WERI-Rb-1 (cell line): ENCODE data around the gene FSD1.
A peak's percentile ranks its signal among the peaks of the same experiment; 100 is the strongest.
"Not testable (repeated sequence)": the region's sequence is repeated elsewhere in the genome, so short reads cannot be mapped to it uniquely, and the experiment has no call there.

ENCODE experiments used
- DNase-seq: peaks from one replicate; pipeline ENCODE4 v3.0.0-alpha.2; 2020
- H3K27ac ChIP-seq: fragments of 250-450 bp; sonication (Bioruptor Pico); 2 replicates; pipeline ENCODE4 v1.5.1; 2020; ENCODE audit warnings: mild to moderate bottlenecking, moderate library complexity
- H3K27me3 ChIP-seq: fragments of 250-450 bp; sonication (Bioruptor Pico); 2 replicates; pipeline ENCODE4 v1.5.1; 2021; ENCODE audit warnings: mild to moderate bottlenecking, low read depth, moderate library complexity; ENCODE audit not compliant: insufficient read depth, severe bottlenecking
- H3K36me3 ChIP-seq: fragments of 250-450 bp; sonication (Bioruptor Pico); 2 replicates; pipeline ENCODE4 v1.5.1; 2020; ENCODE audit warnings: mild to moderate bottlenecking, moderate library complexity
- H3K4me3 ChIP-seq: 2 replicates; pipeline ENCODE4 v1.5.1; 2011; ENCODE audit warnings: low read depth, mild to moderate bottlenecking, control low read depth, low read length
- H3K9me3 ChIP-seq: fragments of 250-450 bp; sonication (Bioruptor Pico); 2 replicates; pipeline ENCODE4 v1.5.1; 2021; ENCODE audit warnings: mild to moderate bottlenecking, moderate library complexity; ENCODE audit not compliant: severe bottlenecking
- TF ChIP-seq, protein P1 (sequence below): IDR thresholded peaks from 2 replicates; pipeline ENCODE4 v1.5.1; 2011; ENCODE audit warnings: low read depth, mild to moderate bottlenecking, control low read depth, inconsistent platforms, low read length

Gene FSD1

DNA sequence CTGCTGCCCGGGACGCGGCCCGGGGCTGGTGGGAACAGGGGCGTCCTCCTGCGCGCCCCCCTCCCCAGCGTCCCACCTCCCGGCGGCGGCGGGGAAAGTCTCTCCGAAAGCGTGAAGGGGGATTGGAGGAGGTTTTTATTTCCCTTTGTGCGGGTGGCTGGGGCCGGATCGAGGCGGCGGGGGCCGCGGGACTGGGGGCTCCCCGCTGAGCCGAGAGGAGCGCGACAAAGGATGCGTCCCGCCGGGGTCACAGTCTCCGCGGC, 25.2 kb upstream of the FSD1 start:
- Histone ChIP-seq H3K27me3 (no peaks in the 10 kb centered on the region), H3K4me3 (peak overlapping the region; percentile 62), H3K27ac (peak overlapping the region; percentile 76), H3K9me3 (no peaks in the 10 kb centered on the region), H3K36me3 (peaks cover 7% of the 10 kb centered on the region; the same call in 1 of the 2 replicates)
- TF ChIP-seq, protein P1, sequence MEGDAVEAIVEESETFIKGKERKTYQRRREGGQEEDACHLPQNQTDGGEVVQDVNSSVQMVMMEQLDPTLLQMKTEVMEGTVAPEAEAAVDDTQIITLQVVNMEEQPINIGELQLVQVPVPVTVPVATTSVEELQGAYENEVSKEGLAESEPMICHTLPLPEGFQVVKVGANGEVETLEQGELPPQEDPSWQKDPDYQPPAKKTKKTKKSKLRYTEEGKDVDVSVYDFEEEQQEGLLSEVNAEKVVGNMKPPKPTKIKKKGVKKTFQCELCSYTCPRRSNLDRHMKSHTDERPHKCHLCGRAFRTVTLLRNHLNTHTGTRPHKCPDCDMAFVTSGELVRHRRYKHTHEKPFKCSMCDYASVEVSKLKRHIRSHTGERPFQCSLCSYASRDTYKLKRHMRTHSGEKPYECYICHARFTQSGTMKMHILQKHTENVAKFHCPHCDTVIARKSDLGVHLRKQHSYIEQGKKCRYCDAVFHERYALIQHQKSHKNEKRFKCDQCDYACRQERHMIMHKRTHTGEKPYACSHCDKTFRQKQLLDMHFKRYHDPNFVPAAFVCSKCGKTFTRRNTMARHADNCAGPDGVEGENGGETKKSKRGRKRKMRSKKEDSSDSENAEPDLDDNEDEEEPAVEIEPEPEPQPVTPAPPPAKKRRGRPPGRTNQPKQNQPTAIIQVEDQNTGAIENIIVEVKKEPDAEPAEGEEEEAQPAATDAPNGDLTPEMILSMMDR: no peak
- DNase-seq: no peak

DNA sequence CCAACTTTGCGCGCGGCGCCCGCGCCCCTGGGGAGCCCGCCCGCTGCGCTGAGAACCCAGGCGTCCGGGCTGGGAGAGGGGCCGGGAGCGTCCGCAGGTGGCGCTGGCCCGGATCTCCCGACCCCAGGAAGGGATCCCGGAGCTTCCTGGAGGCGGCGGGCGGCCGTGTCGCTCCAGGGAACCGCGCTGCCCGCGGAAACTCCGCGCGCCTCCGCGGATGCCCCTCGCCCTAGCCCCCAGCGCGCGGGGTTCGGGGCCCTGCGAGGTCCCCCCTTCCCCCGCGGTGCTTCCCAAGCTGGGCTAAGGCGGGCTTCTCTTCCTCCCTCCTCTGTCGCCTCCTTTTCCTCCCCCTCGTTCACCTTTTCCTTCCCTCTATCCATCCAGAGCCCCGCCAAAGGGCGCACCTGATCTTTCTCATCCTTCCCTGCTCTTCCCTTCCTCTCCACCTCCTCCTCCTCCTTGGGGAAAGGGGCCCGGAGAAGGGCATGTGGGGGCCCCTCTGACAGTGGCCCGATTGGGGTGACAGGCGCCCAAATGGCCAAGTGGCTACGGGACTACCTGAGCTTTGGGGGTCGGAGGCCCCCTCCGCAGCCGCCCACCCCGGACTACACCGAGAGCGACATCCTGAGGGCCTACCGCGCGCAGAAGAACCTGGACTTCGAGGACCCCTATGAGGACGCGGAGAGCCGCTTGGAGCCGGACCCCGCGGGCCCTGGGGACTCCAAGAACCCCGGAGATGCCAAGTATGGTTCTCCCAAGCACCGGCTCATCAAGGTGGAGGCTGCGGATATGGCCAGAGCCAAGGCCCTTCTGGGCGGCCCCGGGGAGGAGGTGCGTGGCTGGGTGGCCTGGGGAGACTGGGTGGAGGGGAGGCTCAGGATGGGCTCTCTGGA, 24.6 kb upstream of the FSD1 start:
- peak overlapping the region; percentile 62 for H3K4me3 ChIP-seq
- peaks cover 7% of the 10 kb centered on the region; the same call in 1 of the 2 replicates for H3K36me3 ChIP-seq
- peak overlapping the region; percentile 76 for H3K27ac ChIP-seq
- H3K27me3 ChIP-seq: no peaks in the 10 kb centered on the region
- H3K9me3 ChIP-seq: no peaks in the 10 kb centered on the region
- DNase-seq: peak; percentile 24
- TF ChIP-seq, protein P1: peak; percentile 27; the same call in 1 of the 2 replicates

DNA sequence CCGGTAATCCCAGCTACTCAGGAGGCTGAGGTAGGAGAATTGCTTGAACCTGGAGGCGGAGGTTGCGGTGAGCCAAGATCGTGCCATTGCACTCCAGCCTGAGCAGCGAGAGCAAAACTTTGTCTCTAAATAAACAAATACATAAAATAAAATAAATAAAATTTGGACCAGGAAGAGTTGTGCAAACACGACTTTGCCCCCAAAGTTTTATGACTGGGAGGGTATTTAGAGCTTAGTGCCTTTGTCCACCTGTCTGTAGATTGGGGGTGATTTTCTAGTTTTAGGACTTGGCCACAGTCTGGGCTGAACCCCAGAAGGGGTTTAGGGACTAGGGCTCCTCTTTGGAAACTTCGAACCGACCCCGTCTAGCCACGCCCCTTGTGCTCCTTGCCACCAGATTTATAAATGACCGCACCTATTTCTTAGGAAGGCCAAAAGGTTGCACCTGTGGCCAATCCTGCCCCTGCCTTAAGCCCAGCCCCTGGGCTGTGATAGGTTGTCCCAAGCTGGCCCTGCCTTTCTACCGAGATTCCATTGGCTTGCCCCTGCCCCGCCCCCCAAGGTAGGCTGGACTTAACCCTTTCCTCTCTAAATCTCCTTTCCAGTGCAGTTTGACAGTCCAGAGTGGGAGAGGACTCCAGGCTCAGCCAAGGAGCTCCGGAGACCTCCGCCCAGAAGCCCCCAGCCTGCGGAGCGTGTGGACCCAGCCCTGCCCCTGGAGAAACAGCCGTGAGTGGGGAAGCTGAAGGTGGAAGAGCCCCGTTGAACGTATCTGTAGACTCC, 20.0 kb upstream of the FSD1 start:
- H3K4me3 ChIP-seq: no peak overlapping the region
- TF ChIP-seq, protein P1: no peak
- peak; percentile 39 for DNase-seq
- H3K27me3 ChIP-seq: no peaks in the 10 kb centered on the region
- H3K9me3 ChIP-seq: no peaks in the 10 kb centered on the region
- H3K36me3 ChIP-seq: peaks cover 13% of the 10 kb centered on the region
- no peak overlapping the region for H3K27ac ChIP-seq

DNA sequence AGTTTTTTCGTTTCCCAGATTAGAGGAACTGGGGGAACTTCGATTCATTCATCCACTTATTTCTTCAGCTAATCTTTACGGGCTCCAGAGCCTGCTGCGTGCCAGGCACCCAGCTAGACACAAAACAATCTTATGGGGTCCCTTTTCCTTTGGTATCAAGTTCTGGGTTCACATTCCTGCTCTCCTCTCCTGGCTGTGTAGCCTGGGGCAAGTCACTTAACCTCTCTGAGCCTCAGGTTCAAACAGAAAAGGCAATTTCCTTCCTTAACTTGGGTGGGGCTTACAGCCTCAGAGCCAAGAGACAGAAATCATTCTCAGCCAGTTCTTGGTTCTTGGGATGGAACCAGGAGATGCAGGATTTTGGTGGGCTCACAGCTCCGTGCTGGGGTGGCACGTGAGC, 19.4 kb upstream of the FSD1 start:
- Histone ChIP-seq H3K4me3 (no peak overlapping the region), H3K27ac (no peak overlapping the region), H3K27me3 (no peaks in the 10 kb centered on the region), H3K36me3 (peaks cover 13% of the 10 kb centered on the region), H3K9me3 (no peaks in the 10 kb centered on the region)
- TF ChIP-seq, protein P1: no peak
- no peak for DNase-seq

DNA sequence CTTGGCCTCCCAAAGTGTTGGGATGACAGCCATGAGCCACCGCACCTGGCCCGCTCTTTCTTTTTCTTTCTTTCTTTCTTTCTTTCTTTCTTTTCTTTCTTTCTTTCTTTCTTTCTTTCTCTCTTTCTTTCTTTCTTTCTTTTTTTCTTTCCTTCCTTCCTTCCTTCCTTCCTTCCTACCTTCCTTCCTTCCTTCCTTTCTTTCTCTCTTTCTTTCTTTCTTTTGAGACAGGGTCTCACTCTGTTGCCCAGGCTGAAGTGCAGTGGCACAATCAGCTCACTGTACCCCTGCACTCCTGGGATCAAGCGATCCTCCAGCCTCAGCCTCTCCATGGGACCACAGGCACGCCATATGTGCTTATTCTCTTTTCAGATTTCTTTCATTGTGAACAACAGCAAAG, 18.3 kb upstream of the FSD1 start:
- peaks cover 13% of the 10 kb centered on the region for H3K36me3 ChIP-seq
- not testable (repeated sequence) for H3K4me3 ChIP-seq, H3K27ac ChIP-seq, DNase-seq, H3K9me3 ChIP-seq, H3K27me3 ChIP-seq

DNA sequence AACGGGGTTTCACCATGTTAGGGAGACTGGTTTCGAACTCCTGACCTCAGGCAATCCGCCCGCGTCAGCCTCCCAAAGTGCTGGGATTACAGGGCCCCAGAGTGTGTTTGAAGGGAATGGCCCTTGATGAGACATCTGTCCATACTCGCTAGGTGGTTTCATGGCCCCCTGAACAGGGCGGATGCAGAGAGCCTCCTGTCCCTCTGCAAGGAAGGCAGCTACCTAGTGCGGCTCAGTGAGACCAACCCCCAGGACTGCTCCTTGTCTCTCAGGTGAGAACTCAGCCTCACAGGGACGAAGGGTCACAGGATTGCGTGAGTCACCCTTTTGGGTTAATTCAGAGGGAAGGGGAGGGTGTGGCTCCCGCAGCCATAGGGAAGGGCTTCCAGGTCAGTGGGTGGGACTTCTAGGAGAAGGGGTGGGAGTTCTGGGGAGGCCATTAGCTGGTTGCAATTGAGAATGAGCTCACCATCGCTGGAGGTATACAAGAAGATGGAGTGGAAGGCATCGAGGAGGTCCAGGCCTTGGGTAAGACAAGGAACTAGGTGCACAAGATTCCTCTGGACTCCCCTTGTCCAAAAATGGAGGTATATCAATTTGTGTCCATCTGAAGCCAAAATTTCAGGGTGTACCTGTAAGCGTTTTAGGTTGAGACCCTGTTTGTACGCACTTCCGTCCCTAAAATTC, 16.2 kb upstream of the FSD1 start:
- DNase-seq: no peak

More for the DNA sequence above, 16.2 kb upstream of the FSD1 start:
- Histone ChIP-seq H3K4me3 (no peak overlapping the region), H3K36me3 (peaks cover 8% of the 10 kb centered on the region), H3K27me3 (no peaks in the 10 kb centered on the region), H3K27ac (no peak overlapping the region), H3K9me3 (no peaks in the 10 kb centered on the region)
- TF ChIP-seq, protein P1: no peak
